HCT116 (cell line): ENCODE measurements around the gene MAB21L3. TPM values are rescaled to one million over a fixed set of nuclear protein-coding genes. Genes with fewer than 3 reads are reported as not detected.

ENCODE experiments used
- ATAC-seq: fragments of 200-7000 bp; cut with Tn5 transposase; 2 replicates; pipeline ENCODE4 v1.9.1; 2020; ENCODE audit warnings: mild to moderate bottlenecking, moderate library complexity
- BruUV-seq: library from RNA; stranded (reverse); fragments of 400-500 nt; replicated peaks from 2 replicates; lab custom pipeline; 2021; lab: Mats Ljungman, UMichigan
- CTCF ChIA-PET: fragments of 300-600 bp; sonication (Branson Sonifier 250); formaldehyde crosslinking; loops from one replicate; lab custom pipeline; 2021; ENCODE audit warnings: antibody characterized with exemption; lab: Charles Lee
- POLR2A ChIA-PET: fragments of 300-600, 350-600 bp; sonication (Branson Sonifier 250); formaldehyde crosslinking; loops from one replicate; lab custom pipeline; 2021; ENCODE audit warnings: antibody characterized with exemption; lab: Charles Lee
- RAD21 ChIA-PET, 2 experiments: fragments of 300-600 bp; sonication (Branson Sonifier 250); formaldehyde crosslinking; loops; one replicate each; lab custom pipeline; 2023; ENCODE audit warnings: low total read pairs in 2 of 2; ENCODE audit not compliant: uncharacterized antibody in 2 of 2, unreplicated experiment in 2 of 2, low non-redundant PET in 1 of 2; lab: Charles Lee
- DNase-seq: peaks from one replicate; pipeline ENCODE4 v3.0.0-alpha.2; 2010; ENCODE audit warnings: low read depth, low spot score
- H2AFZ ChIP-seq: fragments of 200-600 bp; shearing (Covaris generic), sonication (generic); 2 replicates; pipeline ENCODE4 v1.6.1; 2017; ENCODE audit warnings: low read depth, mixed run types, mixed read lengths, antibody characterized with exemption, low read length; ENCODE audit not compliant: poor library complexity, severe bottlenecking
- H3K27ac ChIP-seq: 2 replicates; pipeline ENCODE4 v1.5.1; 2012; ENCODE audit warnings: low read depth, low read length
- H3K27me3 ChIP-seq: fragments of 200-600 bp; sonication (generic); 2 replicates; pipeline ENCODE4 v1.6.1; 2016; ENCODE audit warnings: mixed run types, low read length, mixed read lengths; ENCODE audit not compliant: insufficient read depth
- H3K36me3 ChIP-seq, 2 experiments: fragments of 200-500 bp in 1 of 2; fragments of 200-600 bp in 1 of 2; sonication (Bioruptor generic) in 1 of 2; sonication (generic) in 1 of 2; 2 replicates each; pipeline versions ENCODE4 v1.5.1 to v1.6.1; 2014 to 2016; ENCODE audit warnings: low read length in 2 of 2, inconsistent platforms in 1 of 2, mixed read lengths in 1 of 2, mixed run types in 1 of 2; ENCODE audit not compliant: insufficient read depth in 2 of 2, control insufficient read depth in 1 of 2
- H3K4me1 ChIP-seq, 2 experiments: fragments of 200-600 bp in 1 of 2; sonication (generic) in 1 of 2; 2 replicates each; pipeline versions ENCODE4 v1.5.1 to v1.6.1; 2012 to 2017; ENCODE audit warnings: low read length in 2 of 2, inconsistent platforms in 1 of 2, mild to moderate bottlenecking in 1 of 2, mixed read lengths in 1 of 2, mixed run types in 1 of 2, moderate library complexity in 1 of 2; ENCODE audit not compliant: insufficient read depth in 2 of 2, control insufficient read depth in 1 of 2
- H3K4me2 ChIP-seq: fragments of 200-600 bp; sonication (generic); 2 replicates; pipeline ENCODE4 v1.6.1; 2017; ENCODE audit warnings: mixed run types, low read length, mixed read lengths
- H3K4me3 ChIP-seq, 2 experiments: fragments of 200-600 bp in 1 of 2; sonication (generic) in 1 of 2; replicated peaks in 1 of 2; 2 replicates each; pipeline ENCODE4 v1.5.1; 2011 to 2016; ENCODE audit warnings: low read length in 2 of 2, control low read depth in 1 of 2, low read depth in 1 of 2, mild to moderate bottlenecking in 1 of 2, mixed read lengths in 1 of 2, mixed run types in 1 of 2
- H3K79me2 ChIP-seq: fragments of 200-600 bp; sonication (generic); 2 replicates; pipeline ENCODE4 v1.6.1; 2017; ENCODE audit warnings: mild to moderate bottlenecking, mixed run types, low read length, moderate library complexity, mixed read lengths; ENCODE audit not compliant: insufficient read depth
- H3K9ac ChIP-seq: fragments of 200-600 bp; sonication (generic); 2 replicates; pipeline ENCODE4 v1.6.1; 2016; ENCODE audit warnings: low read length, mixed read lengths
- H3K9me2 ChIP-seq: fragments of 200-600 bp; sonication (generic), shearing (Covaris generic); 2 replicates; pipeline ENCODE4 v1.6.1; 2017; ENCODE audit warnings: mixed run types, mild to moderate bottlenecking, moderate library complexity; ENCODE audit not compliant: insufficient read depth
- H3K9me3 ChIP-seq, 2 experiments: fragments of 200-500 bp in 1 of 2; fragments of 200-600 bp in 1 of 2; sonication (Bioruptor generic) in 1 of 2; sonication (generic) in 1 of 2; 2 replicates each; pipeline ENCODE4 v1.6.1; 2014 to 2017; ENCODE audit warnings: low read length in 2 of 2, mixed read lengths in 2 of 2, inconsistent platforms in 1 of 2, low read depth in 1 of 2, mild to moderate bottlenecking in 1 of 2, mixed run types in 1 of 2, moderate library complexity in 1 of 2; ENCODE audit not compliant: control insufficient read depth in 1 of 2, insufficient read depth in 1 of 2
- H4K20me1 ChIP-seq: fragments of 200-600 bp; sonication (generic), shearing (Covaris generic); 2 replicates; pipeline ENCODE4 v1.6.1; 2017; ENCODE audit warnings: mixed run types, mild to moderate bottlenecking, moderate library complexity; ENCODE audit not compliant: insufficient read depth
- CEBPB ChIP-seq: IDR thresholded peaks from 2 replicates; pipeline ENCODE4 v1.6.1; 2012; ENCODE audit warnings: low read depth
- EGR1 ChIP-seq: IDR thresholded peaks from 2 replicates; pipeline ENCODE4 v1.6.1; 2012; ENCODE audit warnings: low read depth
- ELF1 ChIP-seq: IDR thresholded peaks from 2 replicates; pipeline ENCODE4 v1.6.1; 2012; ENCODE audit warnings: low read depth, borderline replicate concordance
- EZH2phosphoT487 ChIP-seq: fragments of 200-600 bp; IDR thresholded peaks from 2 replicates; pipeline ENCODE4 v1.6.1; 2018; ENCODE audit warnings: antibody characterized with exemption, borderline replicate concordance
- FOSL1 ChIP-seq: IDR thresholded peaks from 2 replicates; pipeline ENCODE4 v1.6.1; 2012; ENCODE audit warnings: low read depth
- JUND ChIP-seq: IDR thresholded peaks from 2 replicates; pipeline ENCODE4 v1.6.1; 2012
- REST ChIP-seq: IDR thresholded peaks from 2 replicates; pipeline ENCODE4 v1.6.1; 2012; ENCODE audit warnings: low read depth
- SRF ChIP-seq: IDR thresholded peaks from 2 replicates; pipeline ENCODE4 v1.6.1; 2012; ENCODE audit warnings: low read depth
- YY1 ChIP-seq: IDR thresholded peaks from 2 replicates; pipeline ENCODE4 v1.6.1; 2011; ENCODE audit warnings: low read length, low read depth, moderate library complexity, mild to moderate bottlenecking; ENCODE audit not compliant: insufficient replicate concordance; ENCODE audit errors: extremely low read depth
- ZBTB33 ChIP-seq: IDR thresholded peaks from 2 replicates; pipeline ENCODE4 v1.6.1; 2011; ENCODE audit warnings: mild to moderate bottlenecking, low read length, moderate library complexity; ENCODE audit not compliant: insufficient replicate concordance; ENCODE audit errors: extremely low read depth
- ZFX ChIP-seq: fragments of 450-650 bp; IDR thresholded peaks from 2 replicates; pipeline ENCODE4 v1.6.1; 2017
- intact Hi-C: fragments of 100-400 bp; cut with micrococcal nuclease; formaldehyde crosslinking; loops from 2 replicates; pipeline ENCODE4 v1.10.0; 2022
- total RNA-seq: library from RNA; stranded (reverse); gene quantifications from one replicate; pipeline ENCODE4 v1.2.1, GENCODE V29; 2021; ENCODE audit not compliant: unreplicated experiment
- TF ChIP-seq, protein P1 (sequence below), 3 experiments: fragments of 200-600 bp in 1 of 3; sonication (generic) in 1 of 3; IDR thresholded peaks in 2 of 3; conservative IDR thresholded peaks in 1 of 3; 2 replicates each; pipeline ENCODE4 v1.5.1; 2012 to 2017; ENCODE audit warnings: low read depth in 2 of 3, low read length in 2 of 3, antibody characterized with exemption in 1 of 3, borderline replicate concordance in 1 of 3, control low read depth in 1 of 3, mild to moderate bottlenecking in 1 of 3, mixed read lengths in 1 of 3, mixed run types in 1 of 3, moderate library complexity in 1 of 3; ENCODE audit not compliant: insufficient read depth in 1 of 3

The MAB21L3 gene
- total RNA-seq, 1 experiment from 2014 or later: not detected

DNA sequence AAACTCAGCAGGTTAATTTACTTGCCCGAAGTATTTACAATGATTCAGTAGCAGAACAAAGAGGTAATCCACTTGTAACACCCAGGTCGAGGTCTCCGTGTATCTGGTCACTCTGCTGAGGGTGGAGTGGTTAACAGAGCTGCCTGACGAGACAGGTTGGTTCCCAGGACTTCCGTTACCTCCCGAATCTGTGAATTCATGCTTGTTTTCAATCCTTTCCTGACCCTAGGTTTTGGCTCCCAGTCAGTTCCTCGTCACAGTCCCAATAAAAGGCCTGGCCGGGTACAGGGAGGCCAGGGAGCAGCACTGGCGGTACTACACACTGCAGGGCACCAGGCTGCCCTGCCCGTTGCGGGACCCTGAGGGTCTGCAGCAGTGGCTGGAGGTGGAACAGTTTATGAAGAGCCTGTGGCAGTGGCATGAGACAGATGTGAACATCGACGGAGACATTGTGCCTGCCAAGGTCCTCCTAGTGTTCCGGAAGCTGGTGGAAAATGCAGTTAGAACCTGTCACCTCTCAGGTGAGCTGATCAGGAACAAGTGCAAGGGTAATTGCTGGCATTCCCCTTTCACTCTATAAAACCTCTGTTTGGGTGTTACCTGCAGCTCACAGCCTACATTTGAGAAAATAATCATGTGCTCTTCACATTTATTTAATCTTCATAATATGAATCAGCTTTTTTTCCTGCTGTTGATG, 12.8 kb downstream of the MAB21L3 start (continued):
- TF ChIP-seq, protein P1, sequence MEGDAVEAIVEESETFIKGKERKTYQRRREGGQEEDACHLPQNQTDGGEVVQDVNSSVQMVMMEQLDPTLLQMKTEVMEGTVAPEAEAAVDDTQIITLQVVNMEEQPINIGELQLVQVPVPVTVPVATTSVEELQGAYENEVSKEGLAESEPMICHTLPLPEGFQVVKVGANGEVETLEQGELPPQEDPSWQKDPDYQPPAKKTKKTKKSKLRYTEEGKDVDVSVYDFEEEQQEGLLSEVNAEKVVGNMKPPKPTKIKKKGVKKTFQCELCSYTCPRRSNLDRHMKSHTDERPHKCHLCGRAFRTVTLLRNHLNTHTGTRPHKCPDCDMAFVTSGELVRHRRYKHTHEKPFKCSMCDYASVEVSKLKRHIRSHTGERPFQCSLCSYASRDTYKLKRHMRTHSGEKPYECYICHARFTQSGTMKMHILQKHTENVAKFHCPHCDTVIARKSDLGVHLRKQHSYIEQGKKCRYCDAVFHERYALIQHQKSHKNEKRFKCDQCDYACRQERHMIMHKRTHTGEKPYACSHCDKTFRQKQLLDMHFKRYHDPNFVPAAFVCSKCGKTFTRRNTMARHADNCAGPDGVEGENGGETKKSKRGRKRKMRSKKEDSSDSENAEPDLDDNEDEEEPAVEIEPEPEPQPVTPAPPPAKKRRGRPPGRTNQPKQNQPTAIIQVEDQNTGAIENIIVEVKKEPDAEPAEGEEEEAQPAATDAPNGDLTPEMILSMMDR (IDR thresholded peaks at IDR 0.05 in 2 of 3, conservative IDR thresholded peaks at IDR 0.05 in 1 of 3; ENCODE audit: borderline replicate concordance in 1 of 3, insufficient read depth in 1 of 3, low read depth in 2 of 3, low read length in 2 of 3): no peak
- TF ChIP-seq REST: no peak

- H3K9me2 ChIP-seq: no peaks in the 10 kb centered on the region
- H3K4me1 ChIP-seq: peaks cover 0 to 7% of the 10 kb centered on the region in 2 experiments; a peak in 2 of 4 replicates
- intact Hi-C loops: no loop called here
- H2AFZ ChIP-seq: no peak overlapping the region
- H3K4me3 ChIP-seq: no peak overlapping the region
- no peaks in the 10 kb centered on the region for H3K9me3 ChIP-seq
- DNase-seq (no peak), ATAC-seq (no peak; the same call in 1 of the 2 replicates)
- H3K27me3 ChIP-seq: 0 out of 2 replicates have a peak, but pooled peaks cover 4% of the 10 kb centered on the region
- no peaks in the 10 kb centered on the region for H3K79me2 ChIP-seq
- H3K9ac ChIP-seq: no peak overlapping the region
- H4K20me1 ChIP-seq: no peaks in the 10 kb centered on the region
- CTCF ChIA-PET: no interaction called here
- no peaks in the 10 kb centered on the region for H3K36me3 ChIP-seq
- no peak overlapping the region for H3K27ac ChIP-seq
- POLR2A ChIA-PET: no interaction called here
- BruUV-seq: no TSS peak
- RAD21 ChIA-PET: no interaction called here
- H3K4me2 ChIP-seq: no peak overlapping the region
- no peak for TF ChIP-seq JUND
- no peak for TF ChIP-seq EZH2phosphoT487
- no peak for TF ChIP-seq YY1
- TF ChIP-seq EGR1: no peak
- no peak for TF ChIP-seq CEBPB
- TF ChIP-seq ELF1: no peak
- TF ChIP-seq ZBTB33: no peak
- TF ChIP-seq SRF: no peak
- no peak for TF ChIP-seq REST
- no peak for TF ChIP-seq FOSL1
- TF ChIP-seq ZFX: no peak
Observed at GRCh38 chr1:116125758-116126157, 14.6 kb downstream of the MAB21L3 start.
